Measurements from ENCODE around the gene ZNF726.
"Not testable (repeated sequence)": the region's sequence is repeated elsewhere in the genome, so short reads cannot be mapped to it uniquely, and the experiment has no call there.

The ZNF726 gene

DNA sequence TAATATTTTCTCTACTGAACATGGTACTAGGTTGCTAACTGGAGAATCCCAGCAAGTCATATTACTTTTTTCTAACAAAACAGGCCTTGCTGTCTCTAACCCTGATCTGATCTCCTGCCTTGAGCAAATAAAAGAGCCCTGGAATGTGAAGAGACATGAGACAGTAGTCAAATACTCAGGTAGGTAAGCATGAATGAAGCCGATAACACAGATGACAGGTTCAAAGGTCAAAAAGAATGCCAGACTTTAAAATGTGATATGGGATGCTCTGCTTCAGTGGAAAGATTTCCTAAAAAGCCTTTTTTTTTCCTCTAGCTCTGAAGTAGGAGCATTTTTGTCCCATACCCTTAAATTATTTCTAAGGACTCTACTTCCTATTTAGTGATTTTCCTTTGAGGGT is 28.7 kb downstream of the ZNF726 start:
- no peak for DNase-seq (ENCODE audit: low read depth)

DNA sequence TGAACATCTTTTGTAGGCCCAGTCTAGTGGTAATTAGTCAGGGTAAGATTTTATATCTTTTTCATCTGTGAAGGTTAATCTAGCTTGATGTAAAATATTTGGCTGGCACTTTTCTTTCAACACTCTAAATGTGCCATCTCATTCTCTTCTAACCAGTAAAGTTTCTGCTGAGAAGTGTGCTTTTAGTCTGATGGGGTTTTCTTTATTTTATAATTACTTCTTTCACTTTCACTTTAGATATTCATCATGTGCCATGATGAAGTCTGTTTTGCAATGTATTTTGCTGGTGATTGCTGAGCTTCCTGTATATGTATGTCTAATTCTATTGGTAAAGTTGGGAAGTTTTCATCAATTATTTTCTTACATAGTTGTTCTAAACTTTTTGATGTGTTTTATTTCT is 31.9 kb downstream of the ZNF726 start:
- no peak for DNase-seq (ENCODE audit: low read depth)

DNA sequence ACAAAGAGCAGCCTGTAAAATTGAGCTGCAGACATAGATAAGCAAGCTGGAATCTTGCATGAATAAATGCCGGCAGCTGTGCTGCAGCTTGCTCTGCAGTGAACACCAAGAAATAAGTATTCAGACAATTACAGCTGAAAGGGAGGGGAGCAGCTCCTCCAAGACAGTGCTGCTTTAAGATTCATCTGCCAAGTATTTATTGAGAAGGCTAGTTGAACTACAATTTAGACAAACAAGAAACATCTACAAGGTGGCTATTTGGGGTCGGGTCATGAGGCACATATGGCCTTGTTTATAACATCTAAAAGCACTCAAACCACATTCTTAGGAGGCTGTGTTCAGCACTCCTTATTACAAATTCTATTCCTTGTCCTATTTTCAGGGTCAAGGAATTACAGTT is 34.9 kb downstream of the ZNF726 start:
- no peak for DNase-seq (ENCODE audit: low read depth)

DNA sequence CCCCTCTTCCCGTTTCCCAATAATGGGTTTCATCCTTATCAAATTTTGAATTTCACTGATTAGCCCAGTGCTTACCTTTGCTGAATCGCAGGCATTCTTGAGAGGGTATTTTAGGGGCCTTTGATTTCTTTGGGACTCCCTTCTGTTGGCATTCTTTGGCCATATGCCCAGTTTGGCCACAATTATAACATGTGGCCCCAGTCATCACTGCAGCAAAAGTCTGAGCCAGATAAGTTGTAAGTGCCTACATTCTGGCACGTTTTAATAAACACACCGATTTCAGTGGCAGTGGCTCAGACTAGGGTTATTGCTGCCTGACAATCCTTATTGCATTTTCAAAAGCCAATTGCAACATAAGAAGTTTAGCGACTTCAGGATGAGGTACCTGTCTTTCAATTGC is 41.4 kb downstream of the ZNF726 start:
- no peak for DNase-seq (ENCODE audit: low read depth)

DNA sequence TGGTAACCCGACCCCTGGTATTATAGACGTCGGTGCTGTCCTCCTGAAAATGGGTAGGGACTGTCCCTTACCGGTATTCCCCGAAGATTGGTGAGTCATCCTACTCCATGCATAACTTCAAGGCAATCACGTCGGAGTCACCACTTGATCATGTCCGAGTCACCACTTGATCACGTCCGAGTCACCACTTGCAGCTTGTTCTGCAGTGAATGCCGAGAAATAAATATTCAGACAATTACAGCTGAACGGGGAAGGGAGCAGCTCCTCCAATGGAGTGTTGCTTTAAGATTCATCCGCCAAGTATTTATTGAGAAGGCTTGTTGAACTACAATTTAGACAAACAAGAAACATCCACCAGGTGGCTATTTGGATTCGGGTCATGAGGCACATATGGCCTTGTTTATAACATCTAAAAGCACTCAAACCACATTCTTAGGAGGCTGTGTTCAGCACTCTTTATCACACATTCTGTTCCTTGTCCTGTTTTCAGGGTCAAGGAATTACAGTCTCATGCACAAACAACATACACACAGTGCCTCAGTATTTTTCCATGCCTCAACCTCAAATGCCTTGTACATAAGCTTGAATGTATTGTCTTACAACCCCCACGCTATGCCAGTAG is 43.1 kb downstream of the ZNF726 start:
- peak; percentile 88 for DNase-seq (ENCODE audit: low read depth)

- DNase-seq (ENCODE audit: low read depth) = not testable (repeated sequence)
Measured at GRCh38 chr19:23963396-23963795, 48.7 kb downstream of the ZNF726 start.

DNA sequence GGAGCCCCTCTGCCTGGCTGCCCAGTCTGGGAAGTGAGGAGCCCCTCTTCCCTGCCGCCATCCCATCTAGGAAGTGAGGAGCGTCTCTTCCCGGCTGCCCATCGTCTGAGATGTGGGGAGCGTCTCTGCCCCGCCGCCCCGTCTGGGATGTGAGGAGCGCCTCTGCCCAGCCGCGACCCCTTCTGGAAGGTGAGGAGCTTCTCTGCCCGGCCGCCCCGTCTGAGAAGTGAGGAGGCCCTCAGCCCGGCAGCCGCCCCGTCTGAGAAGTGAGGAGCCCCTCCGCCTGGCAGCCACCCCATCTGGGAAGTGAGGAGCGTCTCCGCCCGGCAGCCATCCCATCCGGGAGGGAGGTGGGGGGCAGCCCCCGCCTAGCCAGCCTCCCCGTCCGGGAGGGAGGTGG is 49.2 kb downstream of the ZNF726 start:
- DNase-seq (ENCODE audit: low read depth) = not testable (repeated sequence)

GRCh38 chr19:23964334-23964733 is 49.6 kb downstream of the ZNF726 start:
- not testable (repeated sequence) for DNase-seq (ENCODE audit: low read depth)

DNA sequence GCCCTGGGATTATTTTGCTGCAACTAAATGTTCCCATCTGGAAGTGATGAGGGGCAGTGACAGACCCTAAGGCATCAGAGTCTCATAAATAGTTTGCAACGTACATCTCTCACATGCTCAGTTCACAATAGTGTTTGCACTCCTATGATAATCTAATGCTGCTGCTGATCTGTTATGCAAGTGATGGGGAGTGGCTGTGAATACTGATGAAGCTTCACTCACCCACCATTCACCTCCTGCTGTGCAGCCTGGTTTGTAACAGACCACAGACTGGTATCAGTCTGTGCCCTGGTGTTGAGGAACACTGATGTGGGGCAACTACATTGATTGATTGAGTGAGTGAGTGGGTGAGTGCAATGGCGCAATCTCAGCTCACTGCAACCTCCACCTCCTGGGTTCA is 54.9 kb downstream of the ZNF726 start:
- no peak for DNase-seq (ENCODE audit: low read depth)

- no peak for DNase-seq (ENCODE audit: low read depth)
Measured at GRCh38 chr19:23971598-23971997, 56.9 kb downstream of the ZNF726 start.

DNA sequence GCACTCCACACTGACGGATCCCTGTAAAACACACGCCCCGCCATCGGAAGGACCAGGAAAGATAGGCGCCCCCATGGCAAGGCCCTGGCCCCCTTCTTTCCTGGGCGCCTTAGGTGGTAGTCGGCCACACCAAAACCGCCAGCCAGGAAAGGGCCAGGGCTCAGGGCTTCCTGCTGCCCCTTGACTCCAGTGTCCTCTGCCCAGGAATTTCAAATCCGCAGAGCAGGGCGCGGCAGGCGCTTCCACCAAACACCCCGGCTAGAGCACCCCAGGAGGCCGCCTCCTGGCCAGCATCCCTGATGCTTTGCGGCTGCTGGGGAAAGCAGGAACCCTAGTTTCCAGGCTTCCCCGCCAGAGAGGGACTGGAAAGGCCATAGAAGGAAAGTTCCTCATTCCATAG is 57.5 kb downstream of the ZNF726 start:
- DNase-seq (ENCODE audit: low read depth) = no peak

DNA sequence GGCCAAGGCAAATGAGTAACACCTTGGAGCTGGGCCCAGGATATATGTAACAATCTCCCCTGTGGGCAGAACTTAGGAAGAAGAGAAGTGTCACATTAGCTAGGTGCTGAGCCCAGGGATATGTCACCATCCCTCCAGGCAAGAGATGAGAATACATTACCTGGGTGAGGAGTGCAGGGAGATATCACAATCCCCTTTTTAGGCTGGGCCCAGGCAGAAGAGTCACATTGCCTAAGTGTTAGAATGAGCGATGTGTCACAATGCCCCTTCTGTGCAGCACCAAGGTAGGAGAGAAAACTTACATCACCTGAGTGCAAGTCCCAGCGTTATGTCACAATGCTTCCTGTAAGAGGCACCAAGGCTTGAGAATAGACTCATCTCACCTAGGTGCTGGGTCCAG is 60.3 kb downstream of the ZNF726 start:
- DNase-seq (ENCODE audit: low read depth) = no peak

GRCh38 chr19:23976631-23977030 is 61.9 kb downstream of the ZNF726 start:
- DNase-seq (ENCODE audit: low read depth) = not testable (repeated sequence)

DNA sequence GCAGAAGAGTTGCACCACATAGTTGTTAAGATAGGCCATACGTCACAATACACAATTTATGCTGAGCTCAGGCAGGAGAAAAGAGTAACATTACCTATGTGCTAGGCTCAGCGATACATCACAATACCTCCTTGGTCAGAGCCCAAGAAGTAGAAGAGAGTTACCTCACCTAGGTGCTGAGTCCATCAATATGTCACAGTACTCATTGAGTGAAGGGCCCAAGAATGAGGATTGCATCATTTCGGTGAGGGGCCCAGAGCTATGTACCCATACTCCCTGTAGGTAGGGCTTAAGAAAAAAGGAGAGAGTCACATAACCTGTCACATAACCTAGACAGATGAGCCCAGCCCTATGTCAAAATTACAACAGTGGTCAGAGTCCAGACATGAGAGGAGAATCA is 62.6 kb downstream of the ZNF726 start:
- DNase-seq (ENCODE audit: low read depth) = not testable (repeated sequence)

GRCh38 chr19:23978068-23978467 is 63.4 kb downstream of the ZNF726 start:
- DNase-seq (ENCODE audit: low read depth) = no peak

- no peak for DNase-seq (ENCODE audit: low read depth)
Measured at GRCh38 chr19:23980805-23981204, 66.1 kb downstream of the ZNF726 start.

- DNase-seq (ENCODE audit: low read depth) = no peak
Measured at GRCh38 chr19:23981863-23982262, 67.2 kb downstream of the ZNF726 start.

GRCh38 chr19:23983406-23983805 is 68.7 kb downstream of the ZNF726 start:
- no peak for DNase-seq (ENCODE audit: low read depth)

All from ELR (cell line).